Esophagus muscularis mucosa (tissue), 4 donors: Measurements from ENCODE around the gene IWS1. TPM values are rescaled to one million over a fixed set of nuclear protein-coding genes. Genes with fewer than 3 reads are reported as not detected.
"Not testable (repeated sequence)": the region's sequence is repeated elsewhere in the genome, so short reads cannot be mapped to it uniquely, and the experiment has no call there.

Experiments used
- DNase-seq: peaks from one replicate; pipeline ENCODE4 v3.0.0-alpha.2; 2017; ENCODE audit errors: extremely low spot score
- H3K27ac ChIP-seq, 4 donors: fragments of 200-600 bp; sonication (generic); replicated peaks in 1 of 4; 1 replicate in 3 of 4; 2 replicates in 1 of 4; pipeline ENCODE4 v1.5.1; 2016 to 2019; ENCODE audit warnings: mild to moderate bottlenecking in 1 of 4
- H3K27me3 ChIP-seq, 4 donors: fragments of 200-600 bp; sonication (generic); one replicate each; pipeline versions ENCODE4 v1.5.1 to v1.6.0; 2016 to 2019
- H3K36me3 ChIP-seq, 4 donors: fragments of 200-600 bp; sonication (generic); one replicate each; pipeline ENCODE4 v1.5.1; 2016 to 2019
- H3K4me1 ChIP-seq, 4 donors: fragments of 200-600 bp; sonication (generic); one replicate each; pipeline ENCODE4 v1.5.1; 2016 to 2019
- H3K4me3 ChIP-seq, 4 donors: fragments of 200-600 bp; sonication (generic); 1 replicate in 2 of 4; 2 replicates in 2 of 4; pipeline ENCODE4 v1.5.1; 2016 to 2019; ENCODE audit warnings: mild to moderate bottlenecking in 4 of 4, moderate library complexity in 1 of 4
- H3K9me3 ChIP-seq, 4 donors: fragments of 200-600 bp; sonication (generic); 1 replicate in 3 of 4; 2 replicates in 1 of 4; pipeline ENCODE4 v1.5.1; 2016 to 2019
- EP300 ChIP-seq: sonication (generic); formaldehyde crosslinking; IDR thresholded peaks from one replicate; pipeline ENCODE4 v1.6.1; 2017; ENCODE audit warnings: antibody characterized with exemption
- POLR2A ChIP-seq: fragments of 450-650 bp; IDR thresholded peaks from one replicate; pipeline ENCODE4 v1.6.1; 2017; ENCODE audit warnings: antibody characterized with exemption, moderate library complexity, mild to moderate bottlenecking, low read depth
- POLR2AphosphoS5 ChIP-seq, 2 donors: sonication (generic); formaldehyde crosslinking; IDR thresholded peaks; one replicate each; pipeline ENCODE4 v1.6.1; 2017; ENCODE audit warnings: antibody characterized with exemption in 2 of 2
- WGBS: methylation state at CpG from one replicate; pipeline ENCODE4 v1.1.5; 2018; 5-methylcytosine and 5-hydroxymethylcytosine counted together
- intact Hi-C: fragments of 100-400 bp; cut with DNase I; formaldehyde crosslinking; loops from one replicate; pipeline ENCODE4 v1.15.1; 2023
- total RNA-seq, 4 donors: library from RNA; depleted of rRNA; stranded (reverse); fragments of >200 nt; gene quantifications; one replicate each; pipeline versions ENCODE4 v1.1.0 to v1.2.1, GENCODE V29; 2016
- TF ChIP-seq, protein P1 (sequence below), 3 experiments: fragments of 200-600 bp in 2 of 3; fragments of 450-650 bp in 1 of 3; sonication (generic) in 2 of 3; IDR thresholded peaks; one replicate each; pipeline ENCODE4 v1.5.1; 2017 to 2019; ENCODE audit warnings: antibody characterized with exemption in 3 of 3, mild to moderate bottlenecking in 2 of 3, moderate library complexity in 1 of 3

IWS1 gene
- total RNA-seq, 4 donors from 2014 or later: 32.6 to 38.1 (median 34.7) TPM

GRCh38 chr2:127528487-127528886, 2.2 kb upstream of the IWS1 start:
- H3K36me3 ChIP-seq: peaks cover 0 to 2% (median 0%) of the 10 kb centered on the region in 4 donors
- H3K4me1 ChIP-seq: peaks cover 23 to 29% (median 26%) of the 10 kb centered on the region in 4 donors
- no peak for DNase-seq
- intact Hi-C loops: loop anchor here (10.0 kb wide), 2 partner anchors 106 to 286 kb away; partner anchors contain the start of gene WDR33
- no peaks in the 10 kb centered on the region for H3K9me3 ChIP-seq
- 94% methylated on average over 3 of the region's 4 CpGs for WGBS
- H3K27ac ChIP-seq: no peak overlapping the region
- no peak overlapping the region for H3K4me3 ChIP-seq
- TF ChIP-seq EP300: no peak
- TF ChIP-seq, protein P1, sequence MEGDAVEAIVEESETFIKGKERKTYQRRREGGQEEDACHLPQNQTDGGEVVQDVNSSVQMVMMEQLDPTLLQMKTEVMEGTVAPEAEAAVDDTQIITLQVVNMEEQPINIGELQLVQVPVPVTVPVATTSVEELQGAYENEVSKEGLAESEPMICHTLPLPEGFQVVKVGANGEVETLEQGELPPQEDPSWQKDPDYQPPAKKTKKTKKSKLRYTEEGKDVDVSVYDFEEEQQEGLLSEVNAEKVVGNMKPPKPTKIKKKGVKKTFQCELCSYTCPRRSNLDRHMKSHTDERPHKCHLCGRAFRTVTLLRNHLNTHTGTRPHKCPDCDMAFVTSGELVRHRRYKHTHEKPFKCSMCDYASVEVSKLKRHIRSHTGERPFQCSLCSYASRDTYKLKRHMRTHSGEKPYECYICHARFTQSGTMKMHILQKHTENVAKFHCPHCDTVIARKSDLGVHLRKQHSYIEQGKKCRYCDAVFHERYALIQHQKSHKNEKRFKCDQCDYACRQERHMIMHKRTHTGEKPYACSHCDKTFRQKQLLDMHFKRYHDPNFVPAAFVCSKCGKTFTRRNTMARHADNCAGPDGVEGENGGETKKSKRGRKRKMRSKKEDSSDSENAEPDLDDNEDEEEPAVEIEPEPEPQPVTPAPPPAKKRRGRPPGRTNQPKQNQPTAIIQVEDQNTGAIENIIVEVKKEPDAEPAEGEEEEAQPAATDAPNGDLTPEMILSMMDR (IDR thresholded peaks at IDR 0.05): no peak
- TF ChIP-seq POLR2AphosphoS5 (IDR thresholded peaks at IDR 0.05): no peak
- no peak for TF ChIP-seq POLR2A
- no peaks in the 10 kb centered on the region for H3K27me3 ChIP-seq

- WGBS: 30% methylated on average over 13 of the region's 13 CpGs
- Histone ChIP-seq H3K4me3 (peak overlapping the region; percentile 81 to 97 (median 94)), H3K36me3 (peaks cover 4 to 15% (median 9%) of the 10 kb centered on the region in 4 donors), H3K4me1 (peaks cover 23 to 37% (median 28%) of the 10 kb centered on the region in 4 donors), H3K27me3 (no peaks in the 10 kb centered on the region), H3K27ac (peak overlapping the region; percentile 96 to 97 (median 96)), H3K9me3 (no peaks in the 10 kb centered on the region)
- no peak for DNase-seq
- TF ChIP-seq, protein P1 (IDR thresholded peaks at IDR 0.05): peak in 1 of 3 experiments; percentile 41
- no peak for TF ChIP-seq POLR2AphosphoS5 (IDR thresholded peaks at IDR 0.05)
- intact Hi-C loops: loop anchor here (10.0 kb wide), 2 partner anchors 108 to 288 kb away; partner anchors contain the start of gene WDR33
Observed at GRCh38 chr2:127527001-127527804, 914 bp upstream of the IWS1 start.

GRCh38 chr2:127525691-127526131, 578 bp downstream of the IWS1 start:
- Histone ChIP-seq H3K4me1 (peaks cover 23 to 37% (median 28%) of the 10 kb centered on the region in 4 donors), H3K27ac (peak overlapping the region; percentile 96 to 97 (median 96)), H3K4me3 (peak overlapping the region; percentile 81 to 97 (median 94)), H3K9me3 (no peaks in the 10 kb centered on the region), H3K27me3 (no peaks in the 10 kb centered on the region), H3K36me3 (peaks cover 4 to 26% (median 15%) of the 10 kb centered on the region in 4 donors)
- intact Hi-C loops: loop anchor here (2.0 to 10.0 kb wide), 3 partner anchors 15 to 289 kb away; partner anchors contain the start of gene WDR33
- no peak for DNase-seq
- TF ChIP-seq, protein P1 (IDR thresholded peaks at IDR 0.05): no peak
- TF ChIP-seq POLR2A: no peak
- no peak for TF ChIP-seq EP300
- no peak for TF ChIP-seq POLR2AphosphoS5 (IDR thresholded peaks at IDR 0.05)
- WGBS: under 1% methylated on average over 18 of the region's 19 CpGs

- H3K9me3 ChIP-seq, H3K27me3 ChIP-seq, DNase-seq, H3K4me3 ChIP-seq, H3K27ac ChIP-seq: not testable (repeated sequence)
- intact Hi-C loops: loop anchor here (2.0 to 10.0 kb wide), 3 partner anchors 14 to 290 kb away; partner anchors contain the start of gene WDR33
- Histone ChIP-seq H3K4me1 (peaks cover 23 to 37% (median 28%) of the 10 kb centered on the region in 4 donors), H3K36me3 (peaks cover 8 to 34% (median 22%) of the 10 kb centered on the region in 4 donors)
- 95% methylated on average over 7 of the region's 7 CpGs for WGBS
Observed at GRCh38 chr2:127524198-127524834, 2.0 kb downstream of the IWS1 start.
